ENCODE data around the gene PGBD5. TPM values are rescaled to one million over a fixed set of nuclear protein-coding genes. Genes with fewer than 3 reads are reported as not detected.

PGBD5 gene
- polyA plus RNA-seq, 1 experiment = 1.0 TPM

DNA sequence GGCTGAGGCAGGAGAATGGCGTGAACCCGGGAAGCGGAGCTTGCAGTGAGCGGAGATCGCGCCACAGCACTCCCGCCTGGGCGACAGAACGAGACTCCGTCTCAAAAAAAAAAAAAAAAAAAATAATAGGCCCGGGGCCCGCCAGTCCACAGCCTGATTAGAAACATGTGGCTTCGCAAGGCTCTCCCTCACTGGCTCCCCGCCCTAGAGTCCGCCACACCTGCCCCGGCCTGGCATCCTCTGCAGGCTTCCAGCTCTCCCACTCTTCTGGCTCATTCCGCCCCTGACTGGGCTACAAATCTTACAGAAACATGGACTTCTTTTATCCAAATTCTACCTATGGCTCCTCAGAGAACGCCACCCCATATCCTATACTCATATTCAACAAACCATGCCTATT is 32.4 kb downstream of the PGBD5 start:
- no peak for DNase-seq (ENCODE audit: low read depth, low spot score)
- Histone ChIP-seq H3K9me3 (ENCODE audit: control insufficient read depth, insufficient read depth, low read length) (peaks cover 7% of the 10 kb centered on the region; the same call in 1 of the 2 replicates), H3K27ac (ENCODE audit: low read depth, low read length) (no peak overlapping the region), H3K27me3 (ENCODE audit: control insufficient read depth, insufficient read depth, low read length) (no peaks in the 10 kb centered on the region), H3K4me3 (ENCODE audit: low read depth, low read length) (no peak overlapping the region)
- ChIA-PET CTCF (no interaction called here), POLR2A (no interaction called here)
- TF ChIP-seq, protein P1, sequence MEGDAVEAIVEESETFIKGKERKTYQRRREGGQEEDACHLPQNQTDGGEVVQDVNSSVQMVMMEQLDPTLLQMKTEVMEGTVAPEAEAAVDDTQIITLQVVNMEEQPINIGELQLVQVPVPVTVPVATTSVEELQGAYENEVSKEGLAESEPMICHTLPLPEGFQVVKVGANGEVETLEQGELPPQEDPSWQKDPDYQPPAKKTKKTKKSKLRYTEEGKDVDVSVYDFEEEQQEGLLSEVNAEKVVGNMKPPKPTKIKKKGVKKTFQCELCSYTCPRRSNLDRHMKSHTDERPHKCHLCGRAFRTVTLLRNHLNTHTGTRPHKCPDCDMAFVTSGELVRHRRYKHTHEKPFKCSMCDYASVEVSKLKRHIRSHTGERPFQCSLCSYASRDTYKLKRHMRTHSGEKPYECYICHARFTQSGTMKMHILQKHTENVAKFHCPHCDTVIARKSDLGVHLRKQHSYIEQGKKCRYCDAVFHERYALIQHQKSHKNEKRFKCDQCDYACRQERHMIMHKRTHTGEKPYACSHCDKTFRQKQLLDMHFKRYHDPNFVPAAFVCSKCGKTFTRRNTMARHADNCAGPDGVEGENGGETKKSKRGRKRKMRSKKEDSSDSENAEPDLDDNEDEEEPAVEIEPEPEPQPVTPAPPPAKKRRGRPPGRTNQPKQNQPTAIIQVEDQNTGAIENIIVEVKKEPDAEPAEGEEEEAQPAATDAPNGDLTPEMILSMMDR (IDR thresholded peaks at IDR 0.05; ENCODE audit: low read depth, low read length) = no peak

GRCh38 chr1:230392920-230393521 is 33.1 kb downstream of the PGBD5 start:
- DNase-seq (ENCODE audit: low read depth, low spot score) = no peak
- H3K27ac ChIP-seq (ENCODE audit: low read depth, low read length) = no peak overlapping the region
- H3K4me3 ChIP-seq (ENCODE audit: low read depth, low read length) = no peak overlapping the region
- H3K9me3 ChIP-seq (ENCODE audit: control insufficient read depth, insufficient read depth, low read length) = peaks cover 7% of the 10 kb centered on the region; the same call in 1 of the 2 replicates
- no peaks in the 10 kb centered on the region for H3K27me3 ChIP-seq (ENCODE audit: control insufficient read depth, insufficient read depth, low read length)
- TF ChIP-seq, protein P1 (IDR thresholded peaks at IDR 0.05; ENCODE audit: low read depth, low read length) = no peak
- ChIA-PET POLR2A (no interaction called here), CTCF (no interaction called here)

- Histone ChIP-seq H3K9me3 (ENCODE audit: control insufficient read depth, insufficient read depth, low read length) (peaks cover 7% of the 10 kb centered on the region; the same call in 1 of the 2 replicates), H3K27me3 (ENCODE audit: control insufficient read depth, insufficient read depth, low read length) (no peaks in the 10 kb centered on the region), H3K27ac (ENCODE audit: low read depth, low read length) (no peak overlapping the region), H3K4me3 (ENCODE audit: low read depth, low read length) (no peak overlapping the region)
- ChIA-PET POLR2A (no interaction called here), CTCF (no interaction called here)
- no peak for DNase-seq (ENCODE audit: low read depth, low spot score)
- TF ChIP-seq, protein P1 (IDR thresholded peaks at IDR 0.05; ENCODE audit: low read depth, low read length) = no peak
Observed at GRCh38 chr1:230392536-230392909, 33.6 kb downstream of the PGBD5 start.

GRCh38 chr1:230391776-230392535 is 34.2 kb downstream of the PGBD5 start:
- ChIA-PET CTCF (no interaction called here), POLR2A (no interaction called here)
- TF ChIP-seq, protein P1 (IDR thresholded peaks at IDR 0.05; ENCODE audit: low read depth, low read length) = no peak
- no peak for DNase-seq (ENCODE audit: low read depth, low spot score)
- H3K9me3 ChIP-seq (ENCODE audit: control insufficient read depth, insufficient read depth, low read length) = peaks cover 7% of the 10 kb centered on the region; the same call in 1 of the 2 replicates
- no peak overlapping the region for H3K4me3 ChIP-seq (ENCODE audit: low read depth, low read length)
- H3K27me3 ChIP-seq (ENCODE audit: control insufficient read depth, insufficient read depth, low read length) = no peaks in the 10 kb centered on the region
- no peak overlapping the region for H3K27ac ChIP-seq (ENCODE audit: low read depth, low read length)

DNA sequence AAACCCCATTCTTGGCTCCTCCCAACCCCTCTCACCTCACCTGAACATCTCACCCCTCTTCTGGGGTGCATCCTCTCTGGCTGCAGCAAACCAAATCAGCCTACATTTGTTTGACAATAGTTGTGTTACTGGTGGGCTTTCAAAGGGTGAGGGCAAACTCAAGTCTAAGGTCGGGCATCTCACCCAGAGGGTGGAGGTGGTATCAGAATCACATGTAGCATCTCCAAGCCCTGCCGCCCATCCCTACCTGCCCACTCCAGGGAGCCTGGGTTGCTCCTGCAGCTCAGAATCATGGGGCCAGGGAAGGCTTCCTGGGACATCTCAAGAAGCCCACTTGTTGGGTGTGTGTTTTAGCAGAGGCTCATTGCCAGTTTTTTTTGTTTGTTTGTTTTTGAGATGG is 35.8 kb downstream of the PGBD5 start:
- Histone ChIP-seq H3K9me3 (ENCODE audit: control insufficient read depth, insufficient read depth, low read length) (peaks cover 7% of the 10 kb centered on the region; the same call in 1 of the 2 replicates), H3K27me3 (ENCODE audit: control insufficient read depth, insufficient read depth, low read length) (no peaks in the 10 kb centered on the region), H3K27ac (ENCODE audit: low read depth, low read length) (no peak overlapping the region), H3K4me3 (ENCODE audit: low read depth, low read length) (no peak overlapping the region)
- ChIA-PET CTCF (no interaction called here), POLR2A (no interaction called here)
- TF ChIP-seq, protein P1 (IDR thresholded peaks at IDR 0.05; ENCODE audit: low read depth, low read length) = no peak
- no peak for DNase-seq (ENCODE audit: low read depth, low spot score)

All from AG04450 (cell line).